H1 (cell line): ENCODE results near the gene UVSSA. TPM values are rescaled to one million over a fixed set of nuclear protein-coding genes. Genes with fewer than 3 reads are reported as not detected.

Source experiments
- CTCF ChIA-PET: fragments of 300-600 bp; sonication (Branson Sonifier 250); formaldehyde crosslinking; loops from one replicate; lab custom pipeline; 2021; ENCODE audit not compliant: partially characterized antibody; lab: Charles Lee
- POLR2A ChIA-PET: fragments of 300-600 bp; sonication (Branson Sonifier 250); formaldehyde crosslinking; loops from one replicate; lab custom pipeline; 2021; ENCODE audit warnings: inconsistent platforms; ENCODE audit not compliant: partially characterized antibody; lab: Charles Lee
- DNase-seq, 2 experiments: peaks; one replicate each; pipeline versions ENCODE4 v3.0.0 to v3.0.0-alpha.2; 2010 to 2022; ENCODE audit warnings: low spot score in 2 of 2, low read depth in 1 of 2, mixed read lengths in 1 of 2
- FAIRE-seq: peaks from 2 replicates; lab custom pipeline; 2011; peaks lifted over from hg19 to GRCh38; lab: Jason Lieb, UNC
- H2AFZ ChIP-seq: 2 replicates; pipeline ENCODE4 v1.8.1; 2012; ENCODE audit warnings: low read length, inconsistent platforms
- H2AK5ac ChIP-seq: 2 replicates; pipeline ENCODE4 v1.6.1; 2013; ENCODE audit warnings: low read depth, low read length
- H2BK120ac ChIP-seq: replicated peaks from 2 replicates; pipeline ENCODE3; 2013; ENCODE audit warnings: low read depth, low read length, inconsistent platforms
- H2BK12ac ChIP-seq: 2 replicates; pipeline ENCODE4 v1.6.1; 2013; ENCODE audit warnings: low read depth, low read length
- H2BK15ac ChIP-seq: 2 replicates; pipeline ENCODE4 v1.6.1; 2013; ENCODE audit warnings: low read length
- H2BK20ac ChIP-seq: 2 replicates; pipeline ENCODE4 v1.6.1; 2013; ENCODE audit warnings: low read length
- H2BK5ac ChIP-seq: 2 replicates; pipeline ENCODE4 v1.6.1; 2013; ENCODE audit warnings: low read depth, low read length
- H3K14ac ChIP-seq: 2 replicates; pipeline ENCODE4 v1.6.1; 2013; ENCODE audit warnings: inconsistent platforms; ENCODE audit not compliant: insufficient read length
- H3K18ac ChIP-seq: 2 replicates; pipeline ENCODE4 v1.6.1; 2013; ENCODE audit warnings: low read length; ENCODE audit errors: extremely low read depth
- H3K23ac ChIP-seq: 2 replicates; pipeline ENCODE4 v1.6.1; 2013; ENCODE audit warnings: inconsistent platforms; ENCODE audit not compliant: insufficient read length
- H3K23me2 ChIP-seq: 2 replicates; pipeline ENCODE4 v1.6.1; 2013; ENCODE audit warnings: low read depth, low read length
- H3K27ac ChIP-seq: 2 replicates; pipeline ENCODE4 v1.6.1; 2011; ENCODE audit warnings: low read depth, low read length, inconsistent platforms
- H3K27me3 ChIP-seq, 4 experiments: replicated peaks in 1 of 4; 1 replicate in 1 of 4; 2 replicates in 3 of 4; pipeline versions ENCODE4 v1.6.1 to v1.8.1; 2011 to 2013; ENCODE audit warnings: low read length in 3 of 4, mild to moderate bottlenecking in 3 of 4, inconsistent platforms in 2 of 4, mixed read lengths in 2 of 4, moderate library complexity in 1 of 4; ENCODE audit not compliant: control insufficient read depth in 3 of 4, insufficient read depth in 3 of 4; ENCODE audit errors: extremely low read depth in 1 of 4
- H3K36me3 ChIP-seq, 4 experiments: 2 replicates each; pipeline versions ENCODE4 v1.6.1 to v1.8.1; 2011 to 2013; ENCODE audit warnings: mild to moderate bottlenecking in 4 of 4, low read length in 3 of 4, moderate library complexity in 2 of 4, control low read depth in 1 of 4, inconsistent platforms in 1 of 4; ENCODE audit not compliant: insufficient read depth in 4 of 4, control insufficient read depth in 2 of 4
- H3K4ac ChIP-seq: replicated peaks from 2 replicates; pipeline ENCODE3; 2013; ENCODE audit warnings: low read length, low read depth, mixed read lengths, inconsistent platforms; ENCODE audit not compliant: insufficient read length
- H3K4me1 ChIP-seq, 4 experiments: replicated peaks in 1 of 4; 1 replicate in 1 of 4; 2 replicates in 3 of 4; pipeline versions ENCODE4 v1.6.1 to v1.8.1; 2011 to 2013; ENCODE audit warnings: low read length in 3 of 4, inconsistent platforms in 2 of 4, mixed read lengths in 1 of 4; ENCODE audit not compliant: insufficient read depth in 4 of 4, control insufficient read depth in 3 of 4
- H3K4me2 ChIP-seq, 2 experiments: 2 replicates each; pipeline versions ENCODE4 v1.6.1 to v1.8.1; 2011 to 2013; ENCODE audit warnings: low read depth in 2 of 2, low read length in 2 of 2, control low read depth in 1 of 2, inconsistent platforms in 1 of 2, mild to moderate bottlenecking in 1 of 2; ENCODE audit not compliant: insufficient read depth in 1 of 2
- H3K4me3 ChIP-seq, 4 experiments: fragments of 200-600, 300-600 bp in 1 of 4; sonication (generic), shearing (Covaris generic), sonication (Bioruptor Twin) in 1 of 4; 2 replicates each; pipeline versions ENCODE4 v1.5.1 to v1.8.1; 2011 to 2016; ENCODE audit warnings: low read length in 4 of 4, low read depth in 3 of 4, control low read depth in 2 of 4, inconsistent platforms in 2 of 4, mild to moderate bottlenecking in 2 of 4, mixed read lengths in 1 of 4, moderate library complexity in 1 of 4; ENCODE audit not compliant: insufficient read depth in 2 of 4; ENCODE audit errors: extremely low read depth in 1 of 4
- H3K56ac ChIP-seq: replicated peaks from 2 replicates; pipeline ENCODE3; 2013; ENCODE audit warnings: low read depth, mild to moderate bottlenecking, mixed read lengths, low read length, inconsistent platforms; ENCODE audit not compliant: insufficient read length
- H3K79me1 ChIP-seq: 2 replicates; pipeline ENCODE4 v1.6.1; 2013; ENCODE audit warnings: low read depth, low read length, control low read depth
- H3K79me2 ChIP-seq, 2 experiments: 2 replicates each; pipeline versions ENCODE4 v1.6.1 to v1.8.1; 2012 to 2013; ENCODE audit warnings: low read length in 2 of 2, mild to moderate bottlenecking in 2 of 2, inconsistent platforms in 1 of 2; ENCODE audit not compliant: insufficient read depth in 2 of 2, control insufficient read depth in 1 of 2
- H3K9ac ChIP-seq, 4 experiments: replicated peaks in 1 of 4; 1 replicate in 1 of 4; 2 replicates in 3 of 4; pipeline versions ENCODE4 v1.6.1 to v1.8.1; 2011 to 2013; ENCODE audit warnings: low read depth in 3 of 4, low read length in 3 of 4, control low read depth in 2 of 4, mild to moderate bottlenecking in 2 of 4, moderate library complexity in 2 of 4, inconsistent platforms in 1 of 4; ENCODE audit errors: extremely low read depth in 1 of 4
- H3K9me3 ChIP-seq, 2 experiments: 2 replicates each; pipeline versions ENCODE4 v1.6.1 to v1.8.1; 2012 to 2013; ENCODE audit warnings: mild to moderate bottlenecking in 2 of 2, moderate library complexity in 2 of 2, control low read depth in 1 of 2, inconsistent platforms in 1 of 2, low read depth in 1 of 2, low read length in 1 of 2, mixed read lengths in 1 of 2; ENCODE audit not compliant: insufficient read depth in 2 of 2
- H4K20me1 ChIP-seq, 2 experiments: replicated peaks in 1 of 2; 2 replicates each; pipeline versions ENCODE3 to v1.8.1; 2011 to 2013; ENCODE audit warnings: inconsistent platforms in 2 of 2, low read length in 2 of 2, mild to moderate bottlenecking in 1 of 2; ENCODE audit not compliant: insufficient read depth in 2 of 2, control insufficient read depth in 1 of 2
- H4K5ac ChIP-seq: 2 replicates; pipeline ENCODE4 v1.6.1; 2013; ENCODE audit warnings: low read length, low read depth, mixed read lengths, inconsistent platforms; ENCODE audit not compliant: insufficient read length
- H4K8ac ChIP-seq: 2 replicates; pipeline ENCODE4 v1.8.0; 2013; ENCODE audit warnings: mild to moderate bottlenecking, moderate library complexity, low read length, inconsistent platforms; ENCODE audit not compliant: insufficient read depth; ENCODE audit errors: extremely low read depth
- H4K91ac ChIP-seq: replicated peaks from 2 replicates; pipeline ENCODE3; 2013; ENCODE audit warnings: low read length, mixed read lengths, inconsistent platforms; ENCODE audit not compliant: insufficient read length
- GABPA ChIP-seq: IDR thresholded peaks from 2 replicates; pipeline ENCODE4 v1.6.1; 2011; ENCODE audit warnings: mild to moderate bottlenecking, low read length, moderate library complexity, borderline replicate concordance; ENCODE audit not compliant: insufficient read depth
- POLR2AphosphoS5 ChIP-seq: IDR thresholded peaks from 2 replicates; pipeline ENCODE4 v1.6.1; 2011; ENCODE audit warnings: low read depth, low read length
- RAD21 ChIP-seq, 2 experiments: IDR thresholded peaks in 1 of 2; conservative IDR thresholded peaks in 1 of 2; 2 replicates each; pipeline ENCODE4 v1.6.1; 2011; ENCODE audit warnings: low read depth in 2 of 2, low read length in 2 of 2, improper control_type of control experiment in 1 of 2, inconsistent platforms in 1 of 2, mild to moderate bottlenecking in 1 of 2, moderate library complexity in 1 of 2
- TEAD4 ChIP-seq: IDR thresholded peaks from 2 replicates; pipeline ENCODE4 v1.6.1; 2012; ENCODE audit warnings: low read depth, low read length, inconsistent platforms, mixed read lengths
- WGBS, 2 experiments: shearing (Covaris generic) in 1 of 2; methylation state at CpG; one replicate each; pipeline versions ENCODE4 v1.1.6 to v1.1.7; 2013 to 2015; ENCODE audit warnings: low lambda C conversion rate in 2 of 2, mixed read lengths in 2 of 2, inconsistent platforms in 1 of 2, low coverage in 1 of 2, missing lambda C conversion rate in 1 of 2; ENCODE audit not compliant: insufficient replicate concordance in 2 of 2, insufficient coverage in 1 of 2, insufficient read length in 1 of 2; ENCODE audit errors: extremely low coverage in 1 of 2, missing lambda C conversion rate in 1 of 2; 5-methylcytosine and 5-hydroxymethylcytosine counted together
- polyA plus RNA-seq, 7 experiments: library from polyadenylated mRNA; depleted of rRNA in 3 of 7; stranded (reverse) in 5 of 7; unstranded in 2 of 7; fragments of >200 nt in 5 of 7; fragments of 200-250 nt in 2 of 7; gene quantifications; 1 replicate in 5 of 7; 2 replicates in 1 of 7; 4 replicates in 1 of 7; pipeline versions ENCODE4 v1.2.1 to v1.2.3, GENCODE V29; 2011 to 2013; ENCODE audit warnings: missing spikeins in 2 of 7, mixed read lengths in 2 of 7
- total RNA-seq: library from RNA; stranded (reverse); fragmentation: NEBNext Ultra II Directional; extraction: Animal tissue kit (Norgen Biotek cat#: 25700); gene quantifications from 2 replicates; pipeline ENCODE4 v1.2.1, GENCODE V29; 2021
- TF ChIP-seq, protein P1 (sequence below): IDR thresholded peaks from 2 replicates; pipeline ENCODE4 v1.6.1; 2011; ENCODE audit warnings: low read depth, mild to moderate bottlenecking, low read length; ENCODE audit not compliant: insufficient read depth
- TF ChIP-seq, protein P2 (sequence below), 3 experiments: IDR thresholded peaks; 1 replicate in 2 of 3; 2 replicates in 1 of 3; pipeline versions ENCODE4 v1.5.1 to v1.6.1; 2011; ENCODE audit warnings: low read length in 3 of 3, mild to moderate bottlenecking in 3 of 3, inconsistent platforms in 2 of 3, low read depth in 1 of 3, moderate library complexity in 1 of 3; ENCODE audit not compliant: insufficient read depth in 1 of 3; ENCODE audit errors: control extremely low read depth in 1 of 3

UVSSA gene
- total and polyA plus RNA-seq, 2 of the 8 experiments (the other 6 are each of a cell fraction or from before 2014, with no cell fraction given), result 14.5 to 19.4 TPM

DNA sequence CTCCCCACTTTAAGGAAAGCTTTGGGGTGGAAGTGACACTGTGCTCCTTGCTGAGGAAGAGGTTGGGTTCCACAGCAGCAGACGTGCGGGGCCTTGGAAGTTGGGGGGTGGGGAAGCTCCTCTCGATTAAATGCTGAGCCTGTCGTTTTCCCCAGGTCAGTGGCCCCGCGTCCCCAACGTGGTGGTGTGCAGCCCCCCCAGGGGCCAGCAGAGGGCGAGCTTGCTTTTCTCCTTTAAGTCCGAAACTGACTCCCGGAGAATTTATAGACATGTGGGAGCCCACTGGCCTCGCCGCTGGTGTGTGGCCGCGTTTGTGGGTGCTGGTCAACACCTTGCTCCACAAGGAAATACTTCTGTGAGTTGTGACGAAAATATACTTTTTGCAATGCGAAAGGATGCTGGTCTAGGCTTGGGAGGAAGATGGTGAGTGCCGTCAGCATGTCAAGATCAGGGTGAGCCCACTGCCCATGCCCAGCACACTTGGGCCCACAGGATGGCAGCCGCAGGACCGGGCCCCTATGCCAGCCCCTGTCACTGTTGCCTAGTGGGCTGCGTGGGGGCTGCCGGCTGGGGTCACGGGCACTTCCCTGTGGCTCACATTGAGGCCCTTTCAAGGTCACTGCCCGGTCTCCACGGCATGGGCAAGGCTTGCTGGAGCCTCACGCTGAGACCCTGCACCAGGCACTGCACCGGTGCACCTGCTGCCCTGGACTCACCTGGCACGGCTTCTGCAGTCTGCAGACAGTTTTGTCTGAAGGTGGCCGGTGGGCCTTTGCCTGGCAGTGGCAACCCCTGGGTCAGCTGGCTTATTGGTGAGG lies 9.4 kb downstream of the UVSSA start:
- DNase-seq (peak; percentile 36 to 93), FAIRE-seq (no peak)
- 81% methylated on average over 27 of the region's 28 CpGs; no CpG with 5 or more reads in 1 of the 2 experiments for WGBS, 2 experiments
- no peak overlapping the region for H3K4ac ChIP-seq
- H3K23me2 ChIP-seq, result no peaks in the 10 kb centered on the region
- no peak overlapping the region for H2BK5ac ChIP-seq
- H3K79me2 ChIP-seq, result no peaks in the 10 kb centered on the region
- H3K4me1 ChIP-seq, result no peaks in the 10 kb centered on the region; a peak in 1 of 7 replicates
- no peak overlapping the region for H3K4me3 ChIP-seq
- H2AFZ ChIP-seq, result no peak overlapping the region
- H3K23ac ChIP-seq, result no peak overlapping the region
- H3K9ac ChIP-seq, result no peak overlapping the region
- H2BK15ac ChIP-seq, result no peak overlapping the region
- H2BK12ac ChIP-seq, result no peak overlapping the region
- H4K8ac ChIP-seq, result peak overlapping the region; percentile 45; the same call in 1 of the 2 replicates
- H2BK20ac ChIP-seq, result no peak overlapping the region
- CTCF ChIA-PET, result interaction anchor here (0.6 to 6.1 kb wide), 49 partner anchors 9 to 374 kb away, joined by 3 to 58 read pairs (median 3); partner anchors contain the start of gene UVSSA
- peaks cover 3 to 20% of the 10 kb centered on the region in 2 experiments for H4K20me1 ChIP-seq
- TF ChIP-seq RAD21 (IDR thresholded peaks at IDR 0.05 in 1 of 2, conservative IDR thresholded peaks at IDR 0.05 in 1 of 2; ENCODE audit: low read depth in 2 of 2, low read length in 2 of 2) (peak; percentile 74 to 81), GABPA (peak; percentile 52; the same call in 1 of the 2 replicates), POLR2AphosphoS5 (no peak), TEAD4 (no peak)
- TF ChIP-seq, protein P1, sequence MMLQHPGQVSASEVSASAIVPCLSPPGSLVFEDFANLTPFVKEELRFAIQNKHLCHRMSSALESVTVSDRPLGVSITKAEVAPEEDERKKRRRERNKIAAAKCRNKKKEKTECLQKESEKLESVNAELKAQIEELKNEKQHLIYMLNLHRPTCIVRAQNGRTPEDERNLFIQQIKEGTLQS, result 0 out of 2 replicates have a peak, but pooled peaks have one; percentile 14
- TF ChIP-seq, protein P2, sequence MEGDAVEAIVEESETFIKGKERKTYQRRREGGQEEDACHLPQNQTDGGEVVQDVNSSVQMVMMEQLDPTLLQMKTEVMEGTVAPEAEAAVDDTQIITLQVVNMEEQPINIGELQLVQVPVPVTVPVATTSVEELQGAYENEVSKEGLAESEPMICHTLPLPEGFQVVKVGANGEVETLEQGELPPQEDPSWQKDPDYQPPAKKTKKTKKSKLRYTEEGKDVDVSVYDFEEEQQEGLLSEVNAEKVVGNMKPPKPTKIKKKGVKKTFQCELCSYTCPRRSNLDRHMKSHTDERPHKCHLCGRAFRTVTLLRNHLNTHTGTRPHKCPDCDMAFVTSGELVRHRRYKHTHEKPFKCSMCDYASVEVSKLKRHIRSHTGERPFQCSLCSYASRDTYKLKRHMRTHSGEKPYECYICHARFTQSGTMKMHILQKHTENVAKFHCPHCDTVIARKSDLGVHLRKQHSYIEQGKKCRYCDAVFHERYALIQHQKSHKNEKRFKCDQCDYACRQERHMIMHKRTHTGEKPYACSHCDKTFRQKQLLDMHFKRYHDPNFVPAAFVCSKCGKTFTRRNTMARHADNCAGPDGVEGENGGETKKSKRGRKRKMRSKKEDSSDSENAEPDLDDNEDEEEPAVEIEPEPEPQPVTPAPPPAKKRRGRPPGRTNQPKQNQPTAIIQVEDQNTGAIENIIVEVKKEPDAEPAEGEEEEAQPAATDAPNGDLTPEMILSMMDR (IDR thresholded peaks at IDR 0.05; ENCODE audit: control extremely low read depth in 1 of 3, insufficient read depth in 1 of 3, low read depth in 1 of 3, low read length in 3 of 3), result peak in 2 of 3 experiments; percentile 74 to 82; a peak in 3 of 4 replicates
- no peak overlapping the region for H3K27ac ChIP-seq
- no peak overlapping the region for H4K91ac ChIP-seq
- no peaks in the 10 kb centered on the region for H3K9me3 ChIP-seq
- no peak overlapping the region for H3K4me2 ChIP-seq
- H2BK120ac ChIP-seq, result no peak overlapping the region
- no peak overlapping the region for H2AK5ac ChIP-seq
- H3K36me3 ChIP-seq, result peaks cover 0 to 29% (median 1%) of the 10 kb centered on the region in 4 experiments; a peak in 4 of 8 replicates
- no peak overlapping the region; the same call in 1 of the 2 replicates for H3K18ac ChIP-seq
- no peaks in the 10 kb centered on the region; the same call in 1 of the 2 replicates for H3K79me1 ChIP-seq
- H3K56ac ChIP-seq, result no peak overlapping the region
- H4K5ac ChIP-seq, result no peak overlapping the region
- H3K14ac ChIP-seq, result no peak overlapping the region
- no peaks in the 10 kb centered on the region for H3K27me3 ChIP-seq
- POLR2A ChIA-PET, result interaction anchor here (0.7 to 1.0 kb wide), 5 partner anchors 8 to 485 kb away, joined by 3 to 6 read pairs (median 3); partner anchors contain the start of gene UVSSA
